HEK293 (cell line): ENCODE measurements around the gene EIF1AD.
A peak's percentile ranks its signal among the peaks of the same experiment; 100 is the strongest.

Source experiments
- BCL11A ChIP-seq: fragments of 450-650 bp; formaldehyde crosslinking; IDR thresholded peaks from 2 replicates; pipeline ENCODE4 v1.5.1; 2016; ENCODE audit warnings: low read depth, missing biosample characterization, missing genetic modification characterization
- GLIS1 ChIP-seq: fragments of 450-650 bp; formaldehyde crosslinking; IDR thresholded peaks from 2 replicates; pipeline ENCODE4 v1.5.1; 2016; ENCODE audit warnings: missing biosample characterization, missing genetic modification characterization
- KLF10 ChIP-seq: fragments of 450-650 bp; IDR thresholded peaks from 2 replicates; pipeline ENCODE4 v1.5.1; 2018; ENCODE audit warnings: missing biosample characterization, mild to moderate bottlenecking, missing genetic modification characterization
- RBAK ChIP-seq: fragments of 450-650 bp; formaldehyde crosslinking; IDR thresholded peaks from 2 replicates; pipeline ENCODE4 v1.5.1; 2016; ENCODE audit warnings: missing biosample characterization, missing genetic modification characterization
- SCRT1 ChIP-seq: fragments of 450-650 bp; formaldehyde crosslinking; IDR thresholded peaks from 2 replicates; pipeline ENCODE4 v1.5.1; 2016; ENCODE audit warnings: missing biosample characterization, missing genetic modification characterization, borderline replicate concordance
- ZEB2 ChIP-seq: fragments of 450-650 bp; formaldehyde crosslinking; IDR thresholded peaks from 2 replicates; pipeline ENCODE4 v1.5.1; 2016; ENCODE audit warnings: missing biosample characterization, missing genetic modification characterization
- ZFP37 ChIP-seq: fragments of 450-650 bp; formaldehyde crosslinking; IDR thresholded peaks from 2 replicates; pipeline ENCODE4 v1.5.1; 2016; ENCODE audit warnings: missing biosample characterization, missing genetic modification characterization
- ZFP69B ChIP-seq: fragments of 450-650 bp; formaldehyde crosslinking; IDR thresholded peaks from 2 replicates; pipeline ENCODE4 v1.5.1; 2016; ENCODE audit warnings: missing biosample characterization, missing genetic modification characterization
- ZIC2 ChIP-seq: fragments of 450-650 bp; formaldehyde crosslinking; IDR thresholded peaks from 2 replicates; pipeline ENCODE4 v1.5.1; 2016; ENCODE audit warnings: missing biosample characterization, missing genetic modification characterization
- ZNF132 ChIP-seq: fragments of 450-650 bp; formaldehyde crosslinking; IDR thresholded peaks from 2 replicates; pipeline ENCODE4 v1.5.1; 2017; ENCODE audit warnings: missing biosample characterization, missing genetic modification characterization, borderline replicate concordance
- ZNF138 ChIP-seq: fragments of 450-650 bp; formaldehyde crosslinking; IDR thresholded peaks from 2 replicates; pipeline ENCODE4 v1.5.1; 2016; ENCODE audit warnings: missing biosample characterization, missing genetic modification characterization, borderline replicate concordance
- ZNF146 ChIP-seq: fragments of 450-650 bp; formaldehyde crosslinking; IDR thresholded peaks from 2 replicates; pipeline ENCODE4 v1.5.1; 2016; ENCODE audit warnings: missing biosample characterization, missing genetic modification characterization
- ZNF157 ChIP-seq: fragments of 450-650 bp; formaldehyde crosslinking; IDR thresholded peaks from 2 replicates; pipeline ENCODE4 v1.5.1; 2016; ENCODE audit warnings: missing biosample characterization, missing genetic modification characterization
- ZNF16 ChIP-seq: fragments of 450-650 bp; formaldehyde crosslinking; IDR thresholded peaks from 2 replicates; pipeline ENCODE4 v1.5.1; 2016; ENCODE audit warnings: low read depth, missing biosample characterization, missing genetic modification characterization
- ZNF223 ChIP-seq: fragments of 450-650 bp; formaldehyde crosslinking; IDR thresholded peaks from 2 replicates; pipeline ENCODE4 v1.5.1; 2016; ENCODE audit warnings: missing biosample characterization, missing genetic modification characterization
- ZNF274 ChIP-seq, 2 experiments: fragments of 200-500 bp in 1 of 2; fragments of 450-650 bp in 1 of 2; sonication (Bioruptor generic) in 1 of 2; formaldehyde crosslinking in 1 of 2; IDR thresholded peaks; 2 replicates each; pipeline versions ENCODE4 v1.5.1 to v1.6.1; 2014 to 2016; ENCODE audit warnings: borderline replicate concordance in 1 of 2, inconsistent platforms in 1 of 2, low read length in 1 of 2, missing biosample characterization in 1 of 2, missing genetic modification characterization in 1 of 2
- ZNF48 ChIP-seq: fragments of 450-650 bp; formaldehyde crosslinking; IDR thresholded peaks from 2 replicates; pipeline ENCODE4 v1.5.1; 2016; ENCODE audit warnings: missing biosample characterization, missing genetic modification characterization
- ZNF510 ChIP-seq: fragments of 450-650 bp; formaldehyde crosslinking; IDR thresholded peaks from 2 replicates; pipeline ENCODE4 v1.5.1; 2018; ENCODE audit warnings: mild to moderate bottlenecking, missing genetic modification characterization, missing biosample characterization; ENCODE audit not compliant: insufficient replicate concordance
- ZNF558 ChIP-seq: fragments of 450-650 bp; formaldehyde crosslinking; IDR thresholded peaks from 2 replicates; pipeline ENCODE4 v1.5.1; 2016; ENCODE audit warnings: missing biosample characterization, missing genetic modification characterization
- ZNF560 ChIP-seq: fragments of 450-650 bp; formaldehyde crosslinking; IDR thresholded peaks from 2 replicates; pipeline ENCODE4 v1.5.1; 2017; ENCODE audit warnings: missing biosample characterization, missing genetic modification characterization, borderline replicate concordance
- ZNF561 ChIP-seq: fragments of 450-650 bp; IDR thresholded peaks from 2 replicates; pipeline ENCODE4 v1.5.1; 2018; ENCODE audit warnings: missing biosample characterization, missing genetic modification characterization, borderline replicate concordance
- ZNF654 ChIP-seq: fragments of 450-650 bp; formaldehyde crosslinking; IDR thresholded peaks from 2 replicates; pipeline ENCODE4 v1.5.1; 2016; ENCODE audit warnings: low read depth, missing biosample characterization, missing genetic modification characterization
- ZNF658 ChIP-seq: fragments of 450-650 bp; formaldehyde crosslinking; IDR thresholded peaks from 2 replicates; pipeline ENCODE4; 2016; ENCODE audit warnings: missing biosample characterization, missing genetic modification characterization
- ZNF701 ChIP-seq: fragments of 450-650 bp; formaldehyde crosslinking; IDR thresholded peaks from 2 replicates; pipeline ENCODE4 v1.5.1; 2016; ENCODE audit warnings: missing biosample characterization, missing genetic modification characterization
- ZNF747 ChIP-seq: fragments of 450-650 bp; formaldehyde crosslinking; IDR thresholded peaks from 2 replicates; pipeline ENCODE4 v1.5.1; 2016; ENCODE audit warnings: missing biosample characterization, missing genetic modification characterization
- ZNF76 ChIP-seq: fragments of 450-650 bp; formaldehyde crosslinking; IDR thresholded peaks from 2 replicates; pipeline ENCODE4; 2016; ENCODE audit warnings: low read depth, missing biosample characterization, missing genetic modification characterization, borderline replicate concordance
- ZXDB ChIP-seq: fragments of 450-650 bp; formaldehyde crosslinking; IDR thresholded peaks from 2 replicates; pipeline ENCODE4 v1.5.1; 2016; ENCODE audit warnings: missing biosample characterization, missing genetic modification characterization
- TF ChIP-seq, protein P1 (sequence below): fragments of 450-650 bp; formaldehyde crosslinking; IDR thresholded peaks from 2 replicates; pipeline ENCODE4; 2016; ENCODE audit warnings: missing biosample characterization, missing genetic modification characterization
- TF ChIP-seq, protein P2 (sequence below): fragments of 450-650 bp; formaldehyde crosslinking; IDR thresholded peaks from 2 replicates; pipeline ENCODE4 v1.5.1; 2016; ENCODE audit warnings: missing biosample characterization, missing genetic modification characterization
- TF ChIP-seq, protein P3 (sequence below): fragments of 450-650 bp; formaldehyde crosslinking; IDR thresholded peaks from 2 replicates; pipeline ENCODE4 v1.5.1; 2017; ENCODE audit warnings: missing biosample characterization, missing genetic modification characterization
- TF ChIP-seq, protein P4 (sequence below): fragments of 450-650 bp; formaldehyde crosslinking; IDR thresholded peaks from 2 replicates; pipeline ENCODE4 v1.5.1; 2016; ENCODE audit warnings: missing biosample characterization, missing genetic modification characterization
- TF ChIP-seq, protein P5 (sequence below): fragments of 450-650 bp; IDR thresholded peaks from 2 replicates; pipeline ENCODE4 v1.5.1; 2018; ENCODE audit warnings: missing biosample characterization, mild to moderate bottlenecking, missing genetic modification characterization

EIF1AD gene

DNA sequence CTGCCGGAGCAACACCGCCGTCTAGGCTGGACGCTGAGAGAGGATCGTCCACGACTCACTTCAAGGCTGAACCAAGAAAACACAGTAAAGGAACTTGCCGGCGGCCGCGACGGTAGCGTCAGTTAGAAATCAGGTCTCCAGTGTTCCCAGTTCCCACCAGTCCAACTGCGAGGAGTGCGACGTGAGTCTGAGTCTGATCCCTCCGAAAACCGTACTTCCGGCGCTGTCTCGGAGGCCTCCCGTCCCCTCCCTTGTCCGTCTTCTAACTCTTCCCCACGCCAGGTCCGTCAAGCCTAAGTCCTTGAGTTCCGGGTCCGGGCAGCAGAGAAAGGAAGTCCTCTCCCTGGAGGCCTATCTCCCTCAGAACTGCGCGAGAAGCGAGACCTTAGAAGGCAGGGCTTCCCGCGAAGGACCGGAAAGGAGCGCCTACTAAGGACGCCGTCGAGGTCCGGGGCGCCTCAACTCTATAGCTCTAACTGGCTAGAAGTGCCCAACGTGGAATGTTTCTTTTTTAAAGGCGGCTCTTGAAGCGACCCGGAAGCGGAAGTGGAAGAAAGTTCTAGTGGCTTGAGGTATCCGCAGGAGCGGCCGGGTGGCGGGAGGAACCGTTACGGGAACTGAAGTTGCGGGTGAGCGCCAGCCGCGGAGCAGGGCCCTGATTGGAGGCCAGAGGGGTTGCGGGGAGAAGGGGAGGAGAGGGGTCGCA, at the start of gene EIF1AD, which contains the start of gene BANF1 (continued):
- TF ChIP-seq ZIC2 (peak; percentile 43; the same call in 1 of the 2 replicates), ZNF274 (IDR thresholded peaks at IDR 0.05; ENCODE audit: low read length) (no peak), ZNF274 (tag by site-specific recombination; IDR thresholded peaks at IDR 0.05; ENCODE audit: borderline replicate concordance) (no peak), ZNF76 (tag by site-specific recombination) (peak; percentile 92), ZFP37 (tag by site-specific recombination) (peak; percentile 97), KLF10 (tag by site-specific recombination) (peak; percentile 73; the same call in 1 of the 2 replicates), ZNF701 (tag by site-specific recombination) (no peak), ZNF132 (tag by site-specific recombination) (no peak), ZNF658 (no peak), GLIS1 (tag by site-specific recombination) (peak; percentile 70), ZNF561 (tag by site-specific recombination) (peak; percentile 96), ZNF223 (tag by site-specific recombination) (no peak), ZNF654 (tag by site-specific recombination) (peak; percentile 17; the same call in 1 of the 2 replicates), ZNF157 (tag by site-specific recombination) (no peak), RBAK (no peak), ZNF747 (tag by site-specific recombination) (no peak), ZNF560 (no peak), BCL11A (tag by site-specific recombination) (no peak), ZXDB (tag by site-specific recombination) (peak; percentile 98), ZNF146 (peak; percentile 67), ZFP69B (tag by site-specific recombination) (peak; percentile 98), SCRT1 (tag by site-specific recombination) (no peak), ZNF48 (tag by site-specific recombination) (no peak), ZEB2 (peak; percentile 95), ZNF16 (tag by site-specific recombination) (no peak), ZNF558 (peak; percentile 76), ZNF510 (tag by site-specific recombination) (no peak), ZNF138 (no peak)
- TF ChIP-seq, protein P1, sequence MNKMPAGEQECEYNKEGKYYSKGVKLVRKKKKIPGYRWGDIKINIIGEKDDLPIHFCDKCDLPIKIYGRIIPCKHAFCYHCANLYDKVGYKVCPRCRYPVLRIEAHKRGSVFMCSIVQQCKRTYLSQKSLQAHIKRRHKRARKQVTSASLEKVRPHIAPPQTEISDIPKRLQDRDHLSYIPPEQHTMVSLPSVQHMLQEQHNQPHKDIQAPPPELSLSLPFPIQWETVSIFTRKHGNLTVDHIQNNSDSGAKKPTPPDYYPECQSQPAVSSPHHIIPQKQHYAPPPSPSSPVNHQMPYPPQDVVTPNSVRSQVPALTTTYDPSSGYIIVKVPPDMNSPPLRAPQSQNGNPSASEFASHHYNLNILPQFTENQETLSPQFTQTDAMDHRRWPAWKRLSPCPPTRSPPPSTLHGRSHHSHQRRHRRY: no peak
- TF ChIP-seq, protein P2, sequence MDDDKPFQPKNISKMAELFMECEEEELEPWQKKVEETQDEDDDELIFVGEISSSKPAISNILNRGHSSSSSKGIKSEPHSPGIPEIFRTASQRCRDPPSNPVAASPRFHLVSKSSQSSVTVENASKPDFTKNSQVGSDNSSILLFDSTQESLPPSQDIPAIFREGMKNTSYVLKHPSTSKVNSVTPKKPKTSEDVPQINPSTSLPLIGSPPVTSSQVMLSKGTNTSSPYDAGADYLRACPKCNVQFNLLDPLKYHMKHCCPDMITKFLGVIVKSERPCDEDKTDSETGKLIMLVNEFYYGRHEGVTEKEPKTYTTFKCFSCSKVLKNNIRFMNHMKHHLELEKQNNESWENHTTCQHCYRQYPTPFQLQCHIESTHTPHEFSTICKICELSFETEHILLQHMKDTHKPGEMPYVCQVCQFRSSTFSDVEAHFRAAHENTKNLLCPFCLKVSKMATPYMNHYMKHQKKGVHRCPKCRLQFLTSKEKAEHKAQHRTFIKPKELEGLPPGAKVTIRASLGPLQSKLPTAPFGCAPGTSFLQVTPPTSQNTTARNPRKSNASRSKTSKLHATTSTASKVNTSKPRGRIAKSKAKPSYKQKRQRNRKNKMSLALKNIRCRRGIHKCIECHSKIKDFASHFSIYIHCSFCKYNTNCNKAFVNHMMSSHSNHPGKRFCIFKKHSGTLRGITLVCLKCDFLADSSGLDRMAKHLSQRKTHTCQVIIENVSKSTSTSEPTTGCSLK (tag by site-specific recombination): no peak
- TF ChIP-seq, protein P3, sequence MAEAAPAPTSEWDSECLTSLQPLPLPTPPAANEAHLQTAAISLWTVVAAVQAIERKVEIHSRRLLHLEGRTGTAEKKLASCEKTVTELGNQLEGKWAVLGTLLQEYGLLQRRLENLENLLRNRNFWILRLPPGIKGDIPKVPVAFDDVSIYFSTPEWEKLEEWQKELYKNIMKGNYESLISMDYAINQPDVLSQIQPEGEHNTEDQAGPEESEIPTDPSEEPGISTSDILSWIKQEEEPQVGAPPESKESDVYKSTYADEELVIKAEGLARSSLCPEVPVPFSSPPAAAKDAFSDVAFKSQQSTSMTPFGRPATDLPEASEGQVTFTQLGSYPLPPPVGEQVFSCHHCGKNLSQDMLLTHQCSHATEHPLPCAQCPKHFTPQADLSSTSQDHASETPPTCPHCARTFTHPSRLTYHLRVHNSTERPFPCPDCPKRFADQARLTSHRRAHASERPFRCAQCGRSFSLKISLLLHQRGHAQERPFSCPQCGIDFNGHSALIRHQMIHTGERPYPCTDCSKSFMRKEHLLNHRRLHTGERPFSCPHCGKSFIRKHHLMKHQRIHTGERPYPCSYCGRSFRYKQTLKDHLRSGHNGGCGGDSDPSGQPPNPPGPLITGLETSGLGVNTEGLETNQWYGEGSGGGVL: peak; percentile 45; the same call in 1 of the 2 replicates
- TF ChIP-seq, protein P4, sequence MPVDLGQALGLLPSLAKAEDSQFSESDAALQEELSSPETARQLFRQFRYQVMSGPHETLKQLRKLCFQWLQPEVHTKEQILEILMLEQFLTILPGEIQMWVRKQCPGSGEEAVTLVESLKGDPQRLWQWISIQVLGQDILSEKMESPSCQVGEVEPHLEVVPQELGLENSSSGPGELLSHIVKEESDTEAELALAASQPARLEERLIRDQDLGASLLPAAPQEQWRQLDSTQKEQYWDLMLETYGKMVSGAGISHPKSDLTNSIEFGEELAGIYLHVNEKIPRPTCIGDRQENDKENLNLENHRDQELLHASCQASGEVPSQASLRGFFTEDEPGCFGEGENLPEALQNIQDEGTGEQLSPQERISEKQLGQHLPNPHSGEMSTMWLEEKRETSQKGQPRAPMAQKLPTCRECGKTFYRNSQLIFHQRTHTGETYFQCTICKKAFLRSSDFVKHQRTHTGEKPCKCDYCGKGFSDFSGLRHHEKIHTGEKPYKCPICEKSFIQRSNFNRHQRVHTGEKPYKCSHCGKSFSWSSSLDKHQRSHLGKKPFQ (tag by site-specific recombination): peak; percentile 99
- TF ChIP-seq, protein P5, sequence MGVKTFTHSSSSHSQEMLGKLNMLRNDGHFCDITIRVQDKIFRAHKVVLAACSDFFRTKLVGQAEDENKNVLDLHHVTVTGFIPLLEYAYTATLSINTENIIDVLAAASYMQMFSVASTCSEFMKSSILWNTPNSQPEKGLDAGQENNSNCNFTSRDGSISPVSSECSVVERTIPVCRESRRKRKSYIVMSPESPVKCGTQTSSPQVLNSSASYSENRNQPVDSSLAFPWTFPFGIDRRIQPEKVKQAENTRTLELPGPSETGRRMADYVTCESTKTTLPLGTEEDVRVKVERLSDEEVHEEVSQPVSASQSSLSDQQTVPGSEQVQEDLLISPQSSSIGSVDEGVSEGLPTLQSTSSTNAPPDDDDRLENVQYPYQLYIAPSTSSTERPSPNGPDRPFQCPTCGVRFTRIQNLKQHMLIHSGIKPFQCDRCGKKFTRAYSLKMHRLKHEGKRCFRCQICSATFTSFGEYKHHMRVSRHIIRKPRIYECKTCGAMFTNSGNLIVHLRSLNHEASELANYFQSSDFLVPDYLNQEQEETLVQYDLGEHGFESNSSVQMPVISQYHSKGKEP (tag by site-specific recombination): peak; percentile 48; the same call in 1 of the 2 replicates
